ENCODE data around the gene DNAAF9. TPM values are rescaled to one million over a fixed set of nuclear protein-coding genes. Genes with fewer than 3 reads are reported as not detected.

The DNAAF9 gene
- total and polyA plus RNA-seq, 2 of the 8 experiments (the other 6 are each of a cell fraction or from before 2014, with no cell fraction given): 2.6 to 5.7 TPM

GRCh38 chr20:3421985-3422384, 14.5 kb upstream of the DNAAF9 start (continued):
- TF ChIP-seq ATF2 (IDR thresholded peaks at IDR 0.05; ENCODE audit: low read length) (no peak), RBBP5 (IDR thresholded peaks at IDR 0.05; ENCODE audit: borderline replicate concordance, low read depth, low read length) (no peak), KDM5A (IDR thresholded peaks at IDR 0.05; ENCODE audit: low read length) (no peak)
